Liver (tissue), 3 donors: ENCODE data around the gene PLPP6.

ENCODE experiments used
- EGR1 ChIP-seq, 2 donors: IDR thresholded peaks; 2 replicates each; pipeline ENCODE4 v1.6.1; 2016 to 2018; ENCODE audit warnings: antibody characterized with exemption in 2 of 2, low read depth in 2 of 2
- FOXA1 ChIP-seq: IDR thresholded peaks from 2 replicates; pipeline ENCODE4 v1.6.1; 2016; ENCODE audit warnings: antibody characterized with exemption
- GABPA ChIP-seq, 2 donors: IDR thresholded peaks in 1 of 2; conservative IDR thresholded peaks in 1 of 2; 2 replicates each; pipeline ENCODE4 v1.6.1; 2016; ENCODE audit warnings: antibody characterized with exemption in 2 of 2, mild to moderate bottlenecking in 1 of 2, moderate library complexity in 1 of 2
- HNF4A ChIP-seq, 2 donors: conservative IDR thresholded peaks; 2 replicates each; pipeline ENCODE4 v1.6.1; 2016; ENCODE audit warnings: antibody characterized with exemption in 2 of 2, mild to moderate bottlenecking in 2 of 2
- JUND ChIP-seq, 2 donors: IDR thresholded peaks; 2 replicates each; pipeline ENCODE4 v1.6.1; 2016; ENCODE audit warnings: antibody characterized with exemption in 2 of 2
- NR2F2 ChIP-seq: IDR thresholded peaks from 2 replicates; pipeline ENCODE4 v1.6.1; 2016; ENCODE audit warnings: antibody characterized with exemption
- RAD21 ChIP-seq, 2 donors: IDR thresholded peaks; 2 replicates each; pipeline ENCODE4 v1.6.1; 2016; ENCODE audit warnings: antibody characterized with exemption in 2 of 2, mild to moderate bottlenecking in 2 of 2
- SP1 ChIP-seq: IDR thresholded peaks from 2 replicates; pipeline ENCODE4 v1.6.1; 2018; ENCODE audit warnings: antibody characterized with exemption, mild to moderate bottlenecking
- TAF1 ChIP-seq: conservative IDR thresholded peaks from 2 replicates; pipeline ENCODE4 v1.6.1; 2016; ENCODE audit warnings: antibody characterized with exemption, mild to moderate bottlenecking
- TF ChIP-seq, protein P1 (sequence below): fragments of 150-350 bp; IDR thresholded peaks from 2 replicates; pipeline ENCODE4 v1.5.1; 2017; ENCODE audit warnings: improper control_type of control experiment, low read depth, low read length; ENCODE audit not compliant: missing input control
- TF ChIP-seq, protein P2 (sequence below): IDR thresholded peaks from 2 replicates; pipeline ENCODE4 v1.6.1; 2016; ENCODE audit warnings: antibody characterized with exemption
- TF ChIP-seq, protein P3 (sequence below): IDR thresholded peaks from 2 replicates; pipeline ENCODE4 v1.6.1; 2016; ENCODE audit warnings: antibody characterized with exemption, mild to moderate bottlenecking
- TF ChIP-seq, protein P4 (sequence below): IDR thresholded peaks from 2 replicates; pipeline ENCODE4 v1.6.1; 2016; ENCODE audit warnings: antibody characterized with exemption
- TF ChIP-seq, protein P5 (sequence below): IDR thresholded peaks from 2 replicates; pipeline ENCODE4 v1.6.1; 2016; ENCODE audit warnings: antibody characterized with exemption
- donor health status: healthy.
- donor health status: healthy.

DNA sequence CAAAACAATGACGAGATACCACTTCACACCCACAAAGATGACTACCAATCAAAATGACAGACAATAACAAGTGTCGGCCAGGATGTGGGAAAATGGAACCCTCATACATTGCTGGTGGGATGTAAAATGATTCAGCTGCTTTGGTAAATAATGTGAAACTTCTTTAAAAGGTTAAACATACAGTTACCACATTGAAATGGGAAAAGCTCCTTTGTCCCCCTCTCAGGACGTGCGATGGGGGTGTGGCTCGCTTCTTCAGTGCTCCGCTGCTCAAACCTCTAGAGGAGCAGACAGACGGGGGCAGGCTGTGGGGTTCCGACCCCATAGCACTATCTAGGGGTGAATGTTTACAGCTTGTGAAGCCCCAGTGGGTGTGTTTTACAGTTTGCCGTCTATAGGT lies 8.0 kb upstream of the PLPP6 start:
- TF ChIP-seq, protein P1, sequence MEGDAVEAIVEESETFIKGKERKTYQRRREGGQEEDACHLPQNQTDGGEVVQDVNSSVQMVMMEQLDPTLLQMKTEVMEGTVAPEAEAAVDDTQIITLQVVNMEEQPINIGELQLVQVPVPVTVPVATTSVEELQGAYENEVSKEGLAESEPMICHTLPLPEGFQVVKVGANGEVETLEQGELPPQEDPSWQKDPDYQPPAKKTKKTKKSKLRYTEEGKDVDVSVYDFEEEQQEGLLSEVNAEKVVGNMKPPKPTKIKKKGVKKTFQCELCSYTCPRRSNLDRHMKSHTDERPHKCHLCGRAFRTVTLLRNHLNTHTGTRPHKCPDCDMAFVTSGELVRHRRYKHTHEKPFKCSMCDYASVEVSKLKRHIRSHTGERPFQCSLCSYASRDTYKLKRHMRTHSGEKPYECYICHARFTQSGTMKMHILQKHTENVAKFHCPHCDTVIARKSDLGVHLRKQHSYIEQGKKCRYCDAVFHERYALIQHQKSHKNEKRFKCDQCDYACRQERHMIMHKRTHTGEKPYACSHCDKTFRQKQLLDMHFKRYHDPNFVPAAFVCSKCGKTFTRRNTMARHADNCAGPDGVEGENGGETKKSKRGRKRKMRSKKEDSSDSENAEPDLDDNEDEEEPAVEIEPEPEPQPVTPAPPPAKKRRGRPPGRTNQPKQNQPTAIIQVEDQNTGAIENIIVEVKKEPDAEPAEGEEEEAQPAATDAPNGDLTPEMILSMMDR, result no peak
- TF ChIP-seq TAF1, result no peak
- no peak for TF ChIP-seq SP1
- TF ChIP-seq, protein P2, sequence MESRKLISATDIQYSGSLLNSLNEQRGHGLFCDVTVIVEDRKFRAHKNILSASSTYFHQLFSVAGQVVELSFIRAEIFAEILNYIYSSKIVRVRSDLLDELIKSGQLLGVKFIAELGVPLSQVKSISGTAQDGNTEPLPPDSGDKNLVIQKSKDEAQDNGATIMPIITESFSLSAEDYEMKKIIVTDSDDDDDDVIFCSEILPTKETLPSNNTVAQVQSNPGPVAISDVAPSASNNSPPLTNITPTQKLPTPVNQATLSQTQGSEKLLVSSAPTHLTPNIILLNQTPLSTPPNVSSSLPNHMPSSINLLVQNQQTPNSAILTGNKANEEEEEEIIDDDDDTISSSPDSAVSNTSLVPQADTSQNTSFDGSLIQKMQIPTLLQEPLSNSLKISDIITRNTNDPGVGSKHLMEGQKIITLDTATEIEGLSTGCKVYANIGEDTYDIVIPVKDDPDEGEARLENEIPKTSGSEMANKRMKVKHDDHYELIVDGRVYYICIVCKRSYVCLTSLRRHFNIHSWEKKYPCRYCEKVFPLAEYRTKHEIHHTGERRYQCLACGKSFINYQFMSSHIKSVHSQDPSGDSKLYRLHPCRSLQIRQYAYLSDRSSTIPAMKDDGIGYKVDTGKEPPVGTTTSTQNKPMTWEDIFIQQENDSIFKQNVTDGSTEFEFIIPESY, result no peak
- no peak for TF ChIP-seq HNF4A (conservative IDR thresholded peaks at IDR 0.05)
- TF ChIP-seq, protein P3, sequence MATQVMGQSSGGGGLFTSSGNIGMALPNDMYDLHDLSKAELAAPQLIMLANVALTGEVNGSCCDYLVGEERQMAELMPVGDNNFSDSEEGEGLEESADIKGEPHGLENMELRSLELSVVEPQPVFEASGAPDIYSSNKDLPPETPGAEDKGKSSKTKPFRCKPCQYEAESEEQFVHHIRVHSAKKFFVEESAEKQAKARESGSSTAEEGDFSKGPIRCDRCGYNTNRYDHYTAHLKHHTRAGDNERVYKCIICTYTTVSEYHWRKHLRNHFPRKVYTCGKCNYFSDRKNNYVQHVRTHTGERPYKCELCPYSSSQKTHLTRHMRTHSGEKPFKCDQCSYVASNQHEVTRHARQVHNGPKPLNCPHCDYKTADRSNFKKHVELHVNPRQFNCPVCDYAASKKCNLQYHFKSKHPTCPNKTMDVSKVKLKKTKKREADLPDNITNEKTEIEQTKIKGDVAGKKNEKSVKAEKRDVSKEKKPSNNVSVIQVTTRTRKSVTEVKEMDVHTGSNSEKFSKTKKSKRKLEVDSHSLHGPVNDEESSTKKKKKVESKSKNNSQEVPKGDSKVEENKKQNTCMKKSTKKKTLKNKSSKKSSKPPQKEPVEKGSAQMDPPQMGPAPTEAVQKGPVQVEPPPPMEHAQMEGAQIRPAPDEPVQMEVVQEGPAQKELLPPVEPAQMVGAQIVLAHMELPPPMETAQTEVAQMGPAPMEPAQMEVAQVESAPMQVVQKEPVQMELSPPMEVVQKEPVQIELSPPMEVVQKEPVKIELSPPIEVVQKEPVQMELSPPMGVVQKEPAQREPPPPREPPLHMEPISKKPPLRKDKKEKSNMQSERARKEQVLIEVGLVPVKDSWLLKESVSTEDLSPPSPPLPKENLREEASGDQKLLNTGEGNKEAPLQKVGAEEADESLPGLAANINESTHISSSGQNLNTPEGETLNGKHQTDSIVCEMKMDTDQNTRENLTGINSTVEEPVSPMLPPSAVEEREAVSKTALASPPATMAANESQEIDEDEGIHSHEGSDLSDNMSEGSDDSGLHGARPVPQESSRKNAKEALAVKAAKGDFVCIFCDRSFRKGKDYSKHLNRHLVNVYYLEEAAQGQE, result no peak
- TF ChIP-seq, protein P4, sequence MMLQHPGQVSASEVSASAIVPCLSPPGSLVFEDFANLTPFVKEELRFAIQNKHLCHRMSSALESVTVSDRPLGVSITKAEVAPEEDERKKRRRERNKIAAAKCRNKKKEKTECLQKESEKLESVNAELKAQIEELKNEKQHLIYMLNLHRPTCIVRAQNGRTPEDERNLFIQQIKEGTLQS, result no peak
- TF ChIP-seq, protein P5, sequence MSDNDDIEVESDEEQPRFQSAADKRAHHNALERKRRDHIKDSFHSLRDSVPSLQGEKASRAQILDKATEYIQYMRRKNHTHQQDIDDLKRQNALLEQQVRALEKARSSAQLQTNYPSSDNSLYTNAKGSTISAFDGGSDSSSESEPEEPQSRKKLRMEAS, result no peak
- no peak for TF ChIP-seq RAD21 (IDR thresholded peaks at IDR 0.05)
- no peak for TF ChIP-seq JUND (IDR thresholded peaks at IDR 0.05)
- TF ChIP-seq NR2F2, result no peak
- TF ChIP-seq EGR1 (IDR thresholded peaks at IDR 0.05; ENCODE audit: low read depth in 2 of 2), result no peak
- TF ChIP-seq FOXA1, result no peak
- no peak for TF ChIP-seq GABPA (IDR thresholded peaks at IDR 0.05 in 1 of 2, conservative IDR thresholded peaks at IDR 0.05 in 1 of 2)
